H1 (cell line): Measurements from ENCODE around the gene NASP. TPM values are rescaled to one million over a fixed set of nuclear protein-coding genes. Genes with fewer than 3 reads are reported as not detected.

ENCODE experiments used
- CTCF ChIA-PET: fragments of 300-600 bp; sonication (Branson Sonifier 250); formaldehyde crosslinking; loops from one replicate; lab custom pipeline; 2021; ENCODE audit not compliant: partially characterized antibody; lab: Charles Lee
- POLR2A ChIA-PET: fragments of 300-600 bp; sonication (Branson Sonifier 250); formaldehyde crosslinking; loops from one replicate; lab custom pipeline; 2021; ENCODE audit warnings: inconsistent platforms; ENCODE audit not compliant: partially characterized antibody; lab: Charles Lee
- DNase-seq, 2 experiments: peaks; one replicate each; pipeline versions ENCODE4 v3.0.0 to v3.0.0-alpha.2; 2010 to 2022; ENCODE audit warnings: low spot score in 2 of 2, low read depth in 1 of 2, mixed read lengths in 1 of 2
- FAIRE-seq: peaks from 2 replicates; lab custom pipeline; 2011; peaks lifted over from hg19 to GRCh38; lab: Jason Lieb, UNC
- H2AFZ ChIP-seq: 2 replicates; pipeline ENCODE4 v1.8.1; 2012; ENCODE audit warnings: low read length, inconsistent platforms
- H2AK5ac ChIP-seq: 2 replicates; pipeline ENCODE4 v1.6.1; 2013; ENCODE audit warnings: low read depth, low read length
- H2BK120ac ChIP-seq: replicated peaks from 2 replicates; pipeline ENCODE3; 2013; ENCODE audit warnings: low read depth, low read length, inconsistent platforms
- H2BK12ac ChIP-seq: 2 replicates; pipeline ENCODE4 v1.6.1; 2013; ENCODE audit warnings: low read depth, low read length
- H2BK15ac ChIP-seq: 2 replicates; pipeline ENCODE4 v1.6.1; 2013; ENCODE audit warnings: low read length
- H2BK20ac ChIP-seq: 2 replicates; pipeline ENCODE4 v1.6.1; 2013; ENCODE audit warnings: low read length
- H2BK5ac ChIP-seq: 2 replicates; pipeline ENCODE4 v1.6.1; 2013; ENCODE audit warnings: low read depth, low read length
- H3K14ac ChIP-seq: 2 replicates; pipeline ENCODE4 v1.6.1; 2013; ENCODE audit warnings: inconsistent platforms; ENCODE audit not compliant: insufficient read length
- H3K18ac ChIP-seq: 2 replicates; pipeline ENCODE4 v1.6.1; 2013; ENCODE audit warnings: low read length; ENCODE audit errors: extremely low read depth
- H3K23ac ChIP-seq: 2 replicates; pipeline ENCODE4 v1.6.1; 2013; ENCODE audit warnings: inconsistent platforms; ENCODE audit not compliant: insufficient read length
- H3K23me2 ChIP-seq: 2 replicates; pipeline ENCODE4 v1.6.1; 2013; ENCODE audit warnings: low read depth, low read length
- H3K27ac ChIP-seq: 2 replicates; pipeline ENCODE4 v1.6.1; 2011; ENCODE audit warnings: low read depth, low read length, inconsistent platforms
- H3K27me3 ChIP-seq, 4 experiments: replicated peaks in 1 of 4; 1 replicate in 1 of 4; 2 replicates in 3 of 4; pipeline versions ENCODE4 v1.6.1 to v1.8.1; 2011 to 2013; ENCODE audit warnings: low read length in 3 of 4, mild to moderate bottlenecking in 3 of 4, inconsistent platforms in 2 of 4, mixed read lengths in 2 of 4, moderate library complexity in 1 of 4; ENCODE audit not compliant: control insufficient read depth in 3 of 4, insufficient read depth in 3 of 4; ENCODE audit errors: extremely low read depth in 1 of 4
- H3K36me3 ChIP-seq, 4 experiments: 2 replicates each; pipeline versions ENCODE4 v1.6.1 to v1.8.1; 2011 to 2013; ENCODE audit warnings: mild to moderate bottlenecking in 4 of 4, low read length in 3 of 4, moderate library complexity in 2 of 4, control low read depth in 1 of 4, inconsistent platforms in 1 of 4; ENCODE audit not compliant: insufficient read depth in 4 of 4, control insufficient read depth in 2 of 4
- H3K4ac ChIP-seq: replicated peaks from 2 replicates; pipeline ENCODE3; 2013; ENCODE audit warnings: low read length, low read depth, mixed read lengths, inconsistent platforms; ENCODE audit not compliant: insufficient read length
- H3K4me1 ChIP-seq, 4 experiments: replicated peaks in 1 of 4; 1 replicate in 1 of 4; 2 replicates in 3 of 4; pipeline versions ENCODE4 v1.6.1 to v1.8.1; 2011 to 2013; ENCODE audit warnings: low read length in 3 of 4, inconsistent platforms in 2 of 4, mixed read lengths in 1 of 4; ENCODE audit not compliant: insufficient read depth in 4 of 4, control insufficient read depth in 3 of 4
- H3K4me2 ChIP-seq, 2 experiments: 2 replicates each; pipeline versions ENCODE4 v1.6.1 to v1.8.1; 2011 to 2013; ENCODE audit warnings: low read depth in 2 of 2, low read length in 2 of 2, control low read depth in 1 of 2, inconsistent platforms in 1 of 2, mild to moderate bottlenecking in 1 of 2; ENCODE audit not compliant: insufficient read depth in 1 of 2
- H3K4me3 ChIP-seq, 4 experiments: fragments of 200-600, 300-600 bp in 1 of 4; sonication (generic), shearing (Covaris generic), sonication (Bioruptor Twin) in 1 of 4; 2 replicates each; pipeline versions ENCODE4 v1.5.1 to v1.8.1; 2011 to 2016; ENCODE audit warnings: low read length in 4 of 4, low read depth in 3 of 4, control low read depth in 2 of 4, inconsistent platforms in 2 of 4, mild to moderate bottlenecking in 2 of 4, mixed read lengths in 1 of 4, moderate library complexity in 1 of 4; ENCODE audit not compliant: insufficient read depth in 2 of 4; ENCODE audit errors: extremely low read depth in 1 of 4
- H3K56ac ChIP-seq: replicated peaks from 2 replicates; pipeline ENCODE3; 2013; ENCODE audit warnings: low read depth, mild to moderate bottlenecking, mixed read lengths, low read length, inconsistent platforms; ENCODE audit not compliant: insufficient read length
- H3K79me1 ChIP-seq: 2 replicates; pipeline ENCODE4 v1.6.1; 2013; ENCODE audit warnings: low read depth, low read length, control low read depth
- H3K79me2 ChIP-seq, 2 experiments: 2 replicates each; pipeline versions ENCODE4 v1.6.1 to v1.8.1; 2012 to 2013; ENCODE audit warnings: low read length in 2 of 2, mild to moderate bottlenecking in 2 of 2, inconsistent platforms in 1 of 2; ENCODE audit not compliant: insufficient read depth in 2 of 2, control insufficient read depth in 1 of 2
- H3K9ac ChIP-seq, 4 experiments: replicated peaks in 1 of 4; 1 replicate in 1 of 4; 2 replicates in 3 of 4; pipeline versions ENCODE4 v1.6.1 to v1.8.1; 2011 to 2013; ENCODE audit warnings: low read depth in 3 of 4, low read length in 3 of 4, control low read depth in 2 of 4, mild to moderate bottlenecking in 2 of 4, moderate library complexity in 2 of 4, inconsistent platforms in 1 of 4; ENCODE audit errors: extremely low read depth in 1 of 4
- H3K9me3 ChIP-seq, 2 experiments: 2 replicates each; pipeline versions ENCODE4 v1.6.1 to v1.8.1; 2012 to 2013; ENCODE audit warnings: mild to moderate bottlenecking in 2 of 2, moderate library complexity in 2 of 2, control low read depth in 1 of 2, inconsistent platforms in 1 of 2, low read depth in 1 of 2, low read length in 1 of 2, mixed read lengths in 1 of 2; ENCODE audit not compliant: insufficient read depth in 2 of 2
- H4K20me1 ChIP-seq, 2 experiments: replicated peaks in 1 of 2; 2 replicates each; pipeline versions ENCODE3 to v1.8.1; 2011 to 2013; ENCODE audit warnings: inconsistent platforms in 2 of 2, low read length in 2 of 2, mild to moderate bottlenecking in 1 of 2; ENCODE audit not compliant: insufficient read depth in 2 of 2, control insufficient read depth in 1 of 2
- H4K5ac ChIP-seq: 2 replicates; pipeline ENCODE4 v1.6.1; 2013; ENCODE audit warnings: low read length, low read depth, mixed read lengths, inconsistent platforms; ENCODE audit not compliant: insufficient read length
- H4K8ac ChIP-seq: 2 replicates; pipeline ENCODE4 v1.8.0; 2013; ENCODE audit warnings: mild to moderate bottlenecking, moderate library complexity, low read length, inconsistent platforms; ENCODE audit not compliant: insufficient read depth; ENCODE audit errors: extremely low read depth
- H4K91ac ChIP-seq: replicated peaks from 2 replicates; pipeline ENCODE3; 2013; ENCODE audit warnings: low read length, mixed read lengths, inconsistent platforms; ENCODE audit not compliant: insufficient read length
- ASH2L ChIP-seq: fragments of 200-600, 300-600 bp; sonication (generic); IDR thresholded peaks from one replicate; pipeline ENCODE4 v1.7.1; 2017; ENCODE audit warnings: low read length
- ATF2 ChIP-seq: IDR thresholded peaks from 2 replicates; pipeline ENCODE4 v1.6.1; 2012; ENCODE audit warnings: low read length, inconsistent platforms
- BACH1 ChIP-seq: IDR thresholded peaks from 2 replicates; pipeline ENCODE4 v1.6.1; 2012; ENCODE audit warnings: low read length, improper control_type of control experiment
- CREB1 ChIP-seq: IDR thresholded peaks from 2 replicates; pipeline ENCODE4 v1.6.1; 2012; ENCODE audit warnings: inconsistent platforms
- EZH2 ChIP-seq: fragments of 200-600 bp; sonication (generic); IDR thresholded peaks from 2 replicates; pipeline ENCODE4 v1.7.1; 2012; ENCODE audit warnings: low read depth, mild to moderate bottlenecking, moderate library complexity, low read length, inconsistent platforms; ENCODE audit not compliant: severe bottlenecking
- FOSL1 ChIP-seq: IDR thresholded peaks from 2 replicates; pipeline ENCODE4 v1.6.1; 2011; ENCODE audit warnings: mild to moderate bottlenecking, low read depth, low read length, moderate library complexity; ENCODE audit not compliant: insufficient read depth
- GABPA ChIP-seq: IDR thresholded peaks from 2 replicates; pipeline ENCODE4 v1.6.1; 2011; ENCODE audit warnings: mild to moderate bottlenecking, low read length, moderate library complexity, borderline replicate concordance; ENCODE audit not compliant: insufficient read depth
- GTF2F1 ChIP-seq: IDR thresholded peaks from 2 replicates; pipeline ENCODE4 v1.6.1; 2012; ENCODE audit warnings: low read depth, low read length, improper control_type of control experiment, borderline replicate concordance
- HDAC6 ChIP-seq: IDR thresholded peaks from one replicate; pipeline ENCODE4 v1.7.1; 2012; ENCODE audit warnings: low read depth, mild to moderate bottlenecking, inconsistent platforms, low read length, moderate library complexity
- POLR2A ChIP-seq, 2 experiments: IDR thresholded peaks; 1 replicate in 1 of 2; 2 replicates in 1 of 2; pipeline ENCODE4 v1.6.1; 2011; ENCODE audit warnings: low read depth in 2 of 2, low read length in 2 of 2, mild to moderate bottlenecking in 2 of 2; ENCODE audit errors: control extremely low read depth in 1 of 2
- POLR2AphosphoS5 ChIP-seq: IDR thresholded peaks from 2 replicates; pipeline ENCODE4 v1.6.1; 2011; ENCODE audit warnings: low read depth, low read length
- SP2 ChIP-seq: IDR thresholded peaks from 2 replicates; pipeline ENCODE4 v1.6.1; 2012; ENCODE audit warnings: mild to moderate bottlenecking, low read length, inconsistent platforms
- SP4 ChIP-seq: IDR thresholded peaks from 2 replicates; pipeline ENCODE4 v1.6.1; 2012; ENCODE audit warnings: low read length, inconsistent platforms
- WGBS, 2 experiments: shearing (Covaris generic) in 1 of 2; methylation state at CpG; one replicate each; pipeline versions ENCODE4 v1.1.6 to v1.1.7; 2013 to 2015; ENCODE audit warnings: low lambda C conversion rate in 2 of 2, mixed read lengths in 2 of 2, inconsistent platforms in 1 of 2, low coverage in 1 of 2, missing lambda C conversion rate in 1 of 2; ENCODE audit not compliant: insufficient replicate concordance in 2 of 2, insufficient coverage in 1 of 2, insufficient read length in 1 of 2; ENCODE audit errors: extremely low coverage in 1 of 2, missing lambda C conversion rate in 1 of 2; 5-methylcytosine and 5-hydroxymethylcytosine counted together
- polyA plus RNA-seq, 7 experiments: library from polyadenylated mRNA; depleted of rRNA in 3 of 7; stranded (reverse) in 5 of 7; unstranded in 2 of 7; fragments of >200 nt in 5 of 7; fragments of 200-250 nt in 2 of 7; gene quantifications; 1 replicate in 5 of 7; 2 replicates in 1 of 7; 4 replicates in 1 of 7; pipeline versions ENCODE4 v1.2.1 to v1.2.3, GENCODE V29; 2011 to 2013; ENCODE audit warnings: missing spikeins in 2 of 7, mixed read lengths in 2 of 7
- total RNA-seq: library from RNA; stranded (reverse); fragmentation: NEBNext Ultra II Directional; extraction: Animal tissue kit (Norgen Biotek cat#: 25700); gene quantifications from 2 replicates; pipeline ENCODE4 v1.2.1, GENCODE V29; 2021

NASP gene
- total and polyA plus RNA-seq, 2 of the 8 experiments (the other 6 are each of a cell fraction or from before 2014, with no cell fraction given) = 263 to 647 TPM

- Histone ChIP-seq H3K4me1 (peaks cover 0 to 12% (median 1%) of the 10 kb centered on the region in 4 experiments; a peak in 4 of 7 replicates), H4K91ac (no peak overlapping the region), H4K5ac (no peak overlapping the region), H3K9me3 (no peaks in the 10 kb centered on the region), H2BK20ac (no peak overlapping the region), H2BK5ac (no peak overlapping the region), H2BK120ac (no peak overlapping the region), H3K18ac (no peak overlapping the region), H3K79me2 (peaks cover 67 to 78% of the 10 kb centered on the region in 2 experiments), H3K79me1 (peaks cover 3% of the 10 kb centered on the region; the same call in 1 of the 2 replicates), H4K20me1 (peaks cover 44 to 47% of the 10 kb centered on the region in 2 experiments), H3K14ac (no peak overlapping the region), H2AFZ (no peak overlapping the region), H3K4me3 (peak overlapping the region in 1 of 4 experiments; percentile 91; a peak in 3 of 8 replicates), H3K9ac (no peak overlapping the region), H2AK5ac (no peak overlapping the region), H3K27ac (no peak overlapping the region), H3K4ac (no peak overlapping the region), H3K23me2 (peaks cover 12% of the 10 kb centered on the region), H4K8ac (no peak overlapping the region), H2BK12ac (no peak overlapping the region)
- FAIRE-seq = no peak
- CTCF ChIA-PET = interaction anchor here (1.7 to 1.8 kb wide), 2 partner anchors 17 to 74 kb away, joined by 7 to 9 read pairs; no protein-coding TSS in a partner anchor
- TF ChIP-seq SP2 (no peak), CREB1 (no peak), GABPA (no peak), BACH1 (no peak), HDAC6 (no peak), ATF2 (no peak), POLR2A (IDR thresholded peaks at IDR 0.05; ENCODE audit: control extremely low read depth in 1 of 2, low read depth in 2 of 2, low read length in 2 of 2) (peak in 1 of 2 experiments; percentile 56; a peak in 1 of 3 replicates), FOSL1 (no peak), POLR2AphosphoS5 (peak; percentile 49; the same call in 1 of the 2 replicates), GTF2F1 (no peak), ASH2L (no peak), SP4 (no peak), EZH2 (no peak)
- TF ChIP-seq, all 59 proteins: peak for 2
- Histone ChIP-seq H2BK15ac (no peak overlapping the region), H3K23ac (no peak overlapping the region), H3K4me2 (peak overlapping the region; percentile 78 to 93), H3K56ac (no peak overlapping the region), H3K27me3 (no peaks in the 10 kb centered on the region), H3K36me3 (peaks cover 8 to 29% (median 13%) of the 10 kb centered on the region in 4 experiments; a peak in 7 of 8 replicates)
- POLR2A ChIA-PET = interaction anchor here (0.6 to 13.7 kb wide), 19 partner anchors 8 to 247 kb away, joined by 3 to 181 read pairs (median 10); partner anchors contain the start of genes CCDC17, MUTYH, PRDX1 and TOE1
- peak in 1 of 2 experiments; percentile 14 for DNase-seq
- WGBS, 2 experiments = 87% methylated on average over 4 of the region's 4 CpGs; no CpG with 5 or more reads in 1 of the 2 experiments
Measured at GRCh38 chr1:45586769-45587168, 2.9 kb downstream of the NASP start.
